Heart right ventricle (tissue), 16 donors: ENCODE results near the gene PROM2. TPM values are rescaled to one million over a fixed set of nuclear protein-coding genes. Genes with fewer than 3 reads are reported as not detected.
"Not testable (repeated sequence)": the region's sequence is repeated elsewhere in the genome, so short reads cannot be mapped to it uniquely, and the experiment has no call there.

Experiments used
- ATAC-seq, 8 donors: fragments of 200-7000 bp; cut with Tn5 transposase; one replicate each; pipeline ENCODE4 v1.9.1; 2020; ENCODE audit warnings: mild to moderate bottlenecking in 8 of 8, moderate library complexity in 8 of 8, moderate number of reproducible peaks in 1 of 8
- DNase-seq, 2 donors: peaks; one replicate each; pipeline ENCODE4 v3.0.0-alpha.2; 2020
- H3K27ac ChIP-seq, 10 donors: fragments of 200-600 bp; sonication (generic) in 2 of 10; one replicate each; pipeline versions ENCODE4 v1.5.0 to v1.8.0; 2020 to 2022; ENCODE audit warnings: mild to moderate bottlenecking in 3 of 10
- H3K27me3 ChIP-seq, 7 donors: fragments of 200-600 bp; one replicate each; pipeline ENCODE4 v1.8.0; 2021 to 2022; ENCODE audit warnings: mild to moderate bottlenecking in 2 of 7
- H3K36me3 ChIP-seq, 9 donors: fragments of 200-600 bp; sonication (generic) in 1 of 9; one replicate each; pipeline versions ENCODE4 v1.5.0 to v1.8.0; 2020 to 2022; ENCODE audit warnings: mild to moderate bottlenecking in 2 of 9
- H3K4me1 ChIP-seq, 9 donors: fragments of 200-600 bp; sonication (generic) in 1 of 9; one replicate each; pipeline versions ENCODE4 v1.5.0 to v1.8.0; 2020 to 2022; ENCODE audit warnings: mild to moderate bottlenecking in 4 of 9
- H3K4me3 ChIP-seq, 10 donors: fragments of 200-600 bp; sonication (generic) in 2 of 10; one replicate each; pipeline versions ENCODE4 v1.5.0 to v1.8.0; 2020 to 2022; ENCODE audit warnings: mild to moderate bottlenecking in 7 of 10, moderate library complexity in 2 of 10
- H3K9me3 ChIP-seq, 11 donors: fragments of 200-600 bp in 10 of 11; sonication (generic) in 2 of 11; one replicate each; pipeline versions ENCODE4 v1.5.0 to v1.8.0; 2013 to 2022; ENCODE audit warnings: mild to moderate bottlenecking in 2 of 11, control low read depth in 1 of 11, moderate library complexity in 1 of 11
- WGBS, 2 donors: extraction: QIAGEN DNeasy Blood & Tissue Kit; methylation state at CpG; one replicate each; pipeline ENCODE4 v1.1.7; 2013; ENCODE audit warnings: inconsistent platforms in 1 of 2; 5-methylcytosine and 5-hydroxymethylcytosine counted together
- intact Hi-C, 10 donors: fragments of 100-400 bp; cut with DNase I; formaldehyde crosslinking; loops; one replicate each; pipeline versions ENCODE4 v1.11.1 to v1.14.2; 2022
- polyA plus RNA-seq, 2 donors: library from polyadenylated mRNA; stranded (reverse); fragments of 200-250 nt; gene quantifications; one replicate each; pipeline ENCODE4 v1.2.3, GENCODE V29; 2013
- total RNA-seq, 10 donors: library from RNA; stranded (reverse); fragmentation: NEBNext Ultra II Directional in 3 of 10; extraction: Animal tissue kit (Norgen Biotek cat#: 25700) in 3 of 10; gene quantifications; one replicate each; pipeline versions ENCODE4 v1.2.1 to v1.2.4, GENCODE V29; 2021 to 2023
- TF ChIP-seq, protein P1 (sequence below), 9 donors: fragments of 200-600 bp; sonication (generic) in 2 of 9; IDR thresholded peaks; one replicate each; pipeline versions ENCODE4 v1.5.0 to v1.8.0; 2021 to 2022; ENCODE audit warnings: antibody characterized with exemption in 9 of 9, mild to moderate bottlenecking in 5 of 9, moderate library complexity in 1 of 9
- donor health status: Arrhythmogenic right ventricular cardiomyopathy.
- donor health status: ischemic (EF 13 %, LVEDD 7.1; RV severe dilation, severe dysfunction).
- donor health status: healthy with polysubstance abuse.
- donor health status: DM: no; HTN: yes; CAD: no.
- donor health status: DM: no; HTN: no; CAD: no.
- donor health status: ischemic (EF 25% LVEDD 6.9; RV normal size, moderate dysfunction).
- donor health status: ischemic (EF 25% LVEDD 5.7; RV mildly dilated, moderate dysfunction).
- donor health status: healthy.
- donor health status: DM: yes; HTN: yes; CAD: no.
- donor health status: Ischemic cardiomyopathy.
- donor health status: ischemic (EF 35%, LVEDD 5.7; RV mildly dilated, moderate dysfunction).
- donor health status: nonischemic (EF 11% LVEDD 7.7; RV severe dilation, severe dysfunction).
- donor health status: DM: yes; HTN: yes; CAD: no.
- donor health status: PGD.
- donor health status: ischemic (EF 29% LVEDD 5.4; RV normal size, mild dysfunction).
- donor health status: nonischemic (EF 23%, LVEDD 6.1; RV moderate dilation, normal function).

PROM2 gene
- total and polyA plus RNA-seq, 12 donors: 0.32 to 3.4 (median 0.94) TPM

DNA sequence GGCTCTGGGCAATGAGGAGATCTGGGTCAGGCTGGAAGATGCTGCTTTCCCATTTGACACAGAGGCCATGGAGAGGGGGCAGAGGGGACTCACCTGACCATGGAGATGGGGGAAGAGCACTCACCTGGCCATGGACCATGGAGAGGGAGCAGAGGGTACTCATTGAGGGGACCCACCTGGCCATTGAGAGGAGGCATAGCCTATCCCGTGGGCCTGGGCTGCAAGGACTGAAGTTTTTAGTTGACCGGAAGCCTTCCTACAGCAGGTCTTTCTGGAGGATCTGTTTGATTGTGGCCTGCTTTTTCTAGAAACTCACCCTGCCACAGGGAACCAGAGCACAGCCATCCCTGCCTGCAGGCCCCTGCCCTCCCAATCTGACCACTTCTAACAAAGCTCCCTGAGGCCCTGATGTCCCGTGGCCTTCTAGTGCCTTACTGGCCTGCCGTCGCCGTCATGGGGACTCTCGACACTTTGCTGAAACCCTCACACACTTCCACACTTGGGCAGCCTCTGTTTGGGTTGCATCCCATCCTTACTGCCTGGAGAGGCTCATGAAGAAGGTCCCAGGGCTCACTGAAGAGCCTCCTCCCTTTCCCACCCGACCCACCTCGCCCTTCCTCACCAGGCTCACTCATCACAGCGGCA is 5.1 kb upstream of the PROM2 start:
- Histone ChIP-seq H3K36me3 (no peaks in the 10 kb centered on the region), H3K27me3 (no peaks in the 10 kb centered on the region), H3K4me1 (no peaks in the 10 kb centered on the region), H3K27ac (no peak overlapping the region), H3K9me3 (no peaks in the 10 kb centered on the region), H3K4me3 (no peak overlapping the region)
- TF ChIP-seq, protein P1, sequence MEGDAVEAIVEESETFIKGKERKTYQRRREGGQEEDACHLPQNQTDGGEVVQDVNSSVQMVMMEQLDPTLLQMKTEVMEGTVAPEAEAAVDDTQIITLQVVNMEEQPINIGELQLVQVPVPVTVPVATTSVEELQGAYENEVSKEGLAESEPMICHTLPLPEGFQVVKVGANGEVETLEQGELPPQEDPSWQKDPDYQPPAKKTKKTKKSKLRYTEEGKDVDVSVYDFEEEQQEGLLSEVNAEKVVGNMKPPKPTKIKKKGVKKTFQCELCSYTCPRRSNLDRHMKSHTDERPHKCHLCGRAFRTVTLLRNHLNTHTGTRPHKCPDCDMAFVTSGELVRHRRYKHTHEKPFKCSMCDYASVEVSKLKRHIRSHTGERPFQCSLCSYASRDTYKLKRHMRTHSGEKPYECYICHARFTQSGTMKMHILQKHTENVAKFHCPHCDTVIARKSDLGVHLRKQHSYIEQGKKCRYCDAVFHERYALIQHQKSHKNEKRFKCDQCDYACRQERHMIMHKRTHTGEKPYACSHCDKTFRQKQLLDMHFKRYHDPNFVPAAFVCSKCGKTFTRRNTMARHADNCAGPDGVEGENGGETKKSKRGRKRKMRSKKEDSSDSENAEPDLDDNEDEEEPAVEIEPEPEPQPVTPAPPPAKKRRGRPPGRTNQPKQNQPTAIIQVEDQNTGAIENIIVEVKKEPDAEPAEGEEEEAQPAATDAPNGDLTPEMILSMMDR (IDR thresholded peaks at IDR 0.05): no peak
- ATAC-seq: no peak
- intact Hi-C loops: no loop called here
- DNase-seq: no peak
- 94 to 95% methylated on average over 10 of the region's 10 CpGs for WGBS, 2 donors

GRCh38 chr2:95269745-95270144 is 4.5 kb upstream of the PROM2 start:
- ATAC-seq, intact Hi-C loops: not testable (repeated sequence)
- WGBS, 2 donors: 94 to 95% methylated on average over 5 of the region's 5 CpGs

DNA sequence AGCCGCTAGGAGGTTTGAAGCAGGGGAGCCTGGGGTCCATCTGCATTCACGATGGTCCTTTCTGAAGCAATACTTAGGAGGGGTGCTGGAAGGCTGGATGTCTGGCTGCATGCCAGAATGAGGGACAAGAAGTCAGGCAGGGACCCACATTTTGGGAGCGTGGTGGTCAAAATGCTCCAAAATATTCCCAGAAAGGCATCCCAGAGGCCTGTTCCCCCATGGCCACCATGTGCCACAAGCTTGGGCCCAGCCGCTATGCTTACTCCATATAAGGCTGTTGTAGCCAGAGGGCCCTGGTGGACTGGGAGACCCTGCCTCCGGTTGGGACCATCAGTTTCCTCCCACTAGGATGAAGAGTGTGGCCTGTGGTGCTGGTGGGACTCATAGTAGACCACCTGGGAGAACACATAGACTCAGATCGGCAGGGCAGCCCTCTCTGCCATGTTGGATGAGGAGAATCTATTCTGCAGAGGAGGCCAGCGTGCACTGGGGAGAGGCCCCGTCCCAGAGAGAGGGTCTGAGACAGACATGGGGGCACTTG is 3.6 kb upstream of the PROM2 start:
- no peak for ATAC-seq
- 91 to 92% methylated on average over 8 of the region's 8 CpGs for WGBS, 2 donors
- no peak for DNase-seq
- H3K9me3 ChIP-seq: no peaks in the 10 kb centered on the region
- no peak overlapping the region for H3K27ac ChIP-seq
- H3K27me3 ChIP-seq: no peaks in the 10 kb centered on the region
- H3K36me3 ChIP-seq: no peaks in the 10 kb centered on the region
- intact Hi-C loops: no loop called here
- no peak overlapping the region for H3K4me3 ChIP-seq
- TF ChIP-seq, protein P1 (IDR thresholded peaks at IDR 0.05): no peak
- H3K4me1 ChIP-seq: no peaks in the 10 kb centered on the region

More at GRCh38 chr2:95269745-95270144, 4.5 kb upstream of the PROM2 start:
- H3K36me3 ChIP-seq, DNase-seq, H3K27me3 ChIP-seq, H3K27ac ChIP-seq, H3K9me3 ChIP-seq, H3K4me3 ChIP-seq, H3K4me1 ChIP-seq: not testable (repeated sequence)

DNA sequence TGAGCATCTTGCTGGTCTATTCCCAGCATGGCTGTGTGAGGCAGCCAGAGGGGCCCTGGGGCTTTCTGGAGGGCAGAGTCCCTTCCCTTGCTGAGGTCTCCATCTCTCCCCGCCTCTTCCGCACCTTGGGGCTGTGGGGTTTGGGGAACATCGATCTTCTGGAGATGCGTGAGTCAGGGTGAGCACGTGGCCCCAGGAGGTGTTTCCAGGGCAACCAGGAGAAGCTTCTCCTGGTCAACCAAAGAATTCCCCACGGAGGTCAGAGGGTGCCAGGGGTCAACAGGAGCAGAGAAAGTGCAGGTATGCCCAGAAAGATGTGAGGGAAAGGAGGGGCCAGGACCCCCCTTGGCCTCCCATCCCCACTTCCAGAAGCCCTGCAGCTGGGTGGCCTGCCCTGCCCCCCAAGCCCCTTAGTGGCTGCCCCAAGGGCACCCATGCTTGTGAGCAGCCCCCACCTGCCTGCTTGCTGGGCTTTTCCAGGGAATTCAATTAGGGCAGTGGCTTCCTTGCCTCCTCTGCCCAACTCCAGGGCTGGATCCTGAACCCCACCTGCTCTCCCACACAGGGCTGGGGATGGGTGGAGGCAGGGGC is 2.8 kb upstream of the PROM2 start:
- no peaks in the 10 kb centered on the region for H3K9me3 ChIP-seq
- no peaks in the 10 kb centered on the region for H3K27me3 ChIP-seq
- intact Hi-C loops: no loop called here
- no peak for DNase-seq
- H3K4me3 ChIP-seq: no peak overlapping the region
- TF ChIP-seq, protein P1 (IDR thresholded peaks at IDR 0.05): no peak
- no peak overlapping the region for H3K27ac ChIP-seq
- H3K36me3 ChIP-seq: no peaks in the 10 kb centered on the region
- H3K4me1 ChIP-seq: no peaks in the 10 kb centered on the region
- WGBS, 2 donors: 82 to 90% methylated on average over 6 of the region's 6 CpGs
- ATAC-seq: no peak

DNA sequence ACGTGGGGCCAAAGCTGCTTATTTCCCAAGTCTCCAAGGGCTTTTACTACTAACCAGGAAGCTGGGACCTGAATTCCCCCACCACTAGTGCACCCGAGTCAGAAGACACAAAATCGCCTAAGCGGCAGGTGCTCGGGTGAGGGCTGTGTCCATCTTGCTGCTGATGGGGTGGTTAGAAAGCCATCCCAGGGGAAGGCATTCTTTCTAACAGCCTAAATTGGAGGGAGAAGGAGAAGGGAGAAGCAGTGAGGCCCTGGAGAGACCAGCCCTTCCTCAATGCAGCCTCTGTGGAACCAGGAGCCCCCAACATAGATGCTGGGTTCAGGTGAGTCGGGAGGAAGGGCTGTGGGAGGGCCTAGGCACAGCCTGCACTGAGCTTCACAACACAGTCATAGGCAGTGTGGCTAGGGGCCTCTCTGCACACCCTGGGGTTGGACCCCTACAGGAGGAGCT is 1.9 kb upstream of the PROM2 start:
- Histone ChIP-seq H3K27ac (no peak overlapping the region), H3K36me3 (no peaks in the 10 kb centered on the region), H3K9me3 (no peaks in the 10 kb centered on the region), H3K4me1 (no peaks in the 10 kb centered on the region), H3K4me3 (no peak overlapping the region), H3K27me3 (no peaks in the 10 kb centered on the region)
- 87% methylated on average over 6 of the region's 6 CpGs for WGBS, 2 donors
- DNase-seq (peak in 1 of 2 donors; percentile 1), ATAC-seq (no peak)
- TF ChIP-seq, protein P1 (IDR thresholded peaks at IDR 0.05): no peak
- intact Hi-C loops: no loop called here
